Measurements from ENCODE around the gene LRATD1. TPM values are rescaled to one million over a fixed set of nuclear protein-coding genes. Genes with fewer than 3 reads are reported as not detected.

Gene LRATD1
- total RNA-seq, 1 donor from 2014 or later, result 3.1 TPM

DNA sequence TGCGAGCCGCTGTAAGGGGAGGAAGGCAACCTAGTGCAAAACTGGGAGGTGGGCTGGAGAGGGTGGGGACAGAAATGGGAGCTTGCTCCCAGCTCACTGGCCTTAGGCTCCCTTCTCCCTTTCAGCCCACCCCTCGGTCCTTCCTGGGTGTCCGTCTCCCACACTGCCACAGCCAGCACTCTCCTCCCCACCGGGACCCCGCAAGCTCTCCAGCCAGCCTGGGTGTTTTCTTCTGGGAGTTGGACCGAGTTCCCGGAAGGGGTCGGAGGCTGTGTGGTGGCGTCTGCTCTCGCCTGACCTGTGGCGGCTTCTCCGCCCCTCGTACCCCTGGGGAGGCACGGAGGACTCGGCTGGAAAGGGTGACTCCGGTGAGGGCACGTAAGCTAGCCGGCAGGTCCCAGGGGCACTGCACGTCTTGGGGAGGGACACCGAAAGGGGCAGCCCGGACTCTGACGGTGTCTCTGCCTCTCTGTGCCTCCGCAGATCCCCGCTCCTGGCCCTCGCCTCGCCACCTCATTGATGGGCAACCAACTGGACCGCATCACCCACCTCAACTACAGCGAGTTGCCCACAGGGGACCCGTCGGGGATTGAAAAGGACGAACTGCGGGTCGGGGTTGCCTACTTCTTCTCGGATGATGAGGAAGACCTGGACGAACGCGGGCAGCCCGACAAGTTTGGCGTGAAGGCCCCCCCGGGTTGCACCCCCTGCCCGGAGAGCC lies 1.1 kb downstream of the LRATD1 start:
- DNase-seq, result peak; percentile 15
- Histone ChIP-seq H3K27me3 (ENCODE audit: low read depth) (peaks cover 91% of the 10 kb centered on the region), H3K4me3 (peak overlapping the region; percentile 73), H3K36me3 (no peaks in the 10 kb centered on the region), H3K27ac (replicated peaks) (no peak overlapping the region), H3K9me3 (replicated peaks) (no peaks in the 10 kb centered on the region), H3K4me1 (peaks cover 43% of the 10 kb centered on the region)
- intact Hi-C loops (cut with micrococcal nuclease), result no loop called here
- TF ChIP-seq, protein P1, sequence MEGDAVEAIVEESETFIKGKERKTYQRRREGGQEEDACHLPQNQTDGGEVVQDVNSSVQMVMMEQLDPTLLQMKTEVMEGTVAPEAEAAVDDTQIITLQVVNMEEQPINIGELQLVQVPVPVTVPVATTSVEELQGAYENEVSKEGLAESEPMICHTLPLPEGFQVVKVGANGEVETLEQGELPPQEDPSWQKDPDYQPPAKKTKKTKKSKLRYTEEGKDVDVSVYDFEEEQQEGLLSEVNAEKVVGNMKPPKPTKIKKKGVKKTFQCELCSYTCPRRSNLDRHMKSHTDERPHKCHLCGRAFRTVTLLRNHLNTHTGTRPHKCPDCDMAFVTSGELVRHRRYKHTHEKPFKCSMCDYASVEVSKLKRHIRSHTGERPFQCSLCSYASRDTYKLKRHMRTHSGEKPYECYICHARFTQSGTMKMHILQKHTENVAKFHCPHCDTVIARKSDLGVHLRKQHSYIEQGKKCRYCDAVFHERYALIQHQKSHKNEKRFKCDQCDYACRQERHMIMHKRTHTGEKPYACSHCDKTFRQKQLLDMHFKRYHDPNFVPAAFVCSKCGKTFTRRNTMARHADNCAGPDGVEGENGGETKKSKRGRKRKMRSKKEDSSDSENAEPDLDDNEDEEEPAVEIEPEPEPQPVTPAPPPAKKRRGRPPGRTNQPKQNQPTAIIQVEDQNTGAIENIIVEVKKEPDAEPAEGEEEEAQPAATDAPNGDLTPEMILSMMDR (IDR thresholded peaks at IDR 0.05; ENCODE audit: borderline replicate concordance), result no peak

DNA sequence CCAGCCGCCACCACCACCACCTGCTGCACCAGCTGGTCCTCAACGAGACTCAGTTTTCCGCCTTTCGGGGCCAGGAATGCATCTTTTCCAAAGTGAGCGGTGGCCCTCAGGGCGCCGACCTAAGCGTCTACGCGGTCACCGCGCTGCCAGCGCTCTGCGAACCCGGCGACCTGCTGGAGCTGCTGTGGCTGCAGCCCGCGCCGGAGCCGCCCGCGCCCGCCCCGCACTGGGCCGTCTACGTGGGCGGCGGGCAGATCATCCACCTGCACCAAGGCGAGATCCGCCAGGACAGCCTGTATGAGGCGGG lies 1.6 kb downstream of the LRATD1 start:
- intact Hi-C loops (cut with micrococcal nuclease), result no loop called here

DNA sequence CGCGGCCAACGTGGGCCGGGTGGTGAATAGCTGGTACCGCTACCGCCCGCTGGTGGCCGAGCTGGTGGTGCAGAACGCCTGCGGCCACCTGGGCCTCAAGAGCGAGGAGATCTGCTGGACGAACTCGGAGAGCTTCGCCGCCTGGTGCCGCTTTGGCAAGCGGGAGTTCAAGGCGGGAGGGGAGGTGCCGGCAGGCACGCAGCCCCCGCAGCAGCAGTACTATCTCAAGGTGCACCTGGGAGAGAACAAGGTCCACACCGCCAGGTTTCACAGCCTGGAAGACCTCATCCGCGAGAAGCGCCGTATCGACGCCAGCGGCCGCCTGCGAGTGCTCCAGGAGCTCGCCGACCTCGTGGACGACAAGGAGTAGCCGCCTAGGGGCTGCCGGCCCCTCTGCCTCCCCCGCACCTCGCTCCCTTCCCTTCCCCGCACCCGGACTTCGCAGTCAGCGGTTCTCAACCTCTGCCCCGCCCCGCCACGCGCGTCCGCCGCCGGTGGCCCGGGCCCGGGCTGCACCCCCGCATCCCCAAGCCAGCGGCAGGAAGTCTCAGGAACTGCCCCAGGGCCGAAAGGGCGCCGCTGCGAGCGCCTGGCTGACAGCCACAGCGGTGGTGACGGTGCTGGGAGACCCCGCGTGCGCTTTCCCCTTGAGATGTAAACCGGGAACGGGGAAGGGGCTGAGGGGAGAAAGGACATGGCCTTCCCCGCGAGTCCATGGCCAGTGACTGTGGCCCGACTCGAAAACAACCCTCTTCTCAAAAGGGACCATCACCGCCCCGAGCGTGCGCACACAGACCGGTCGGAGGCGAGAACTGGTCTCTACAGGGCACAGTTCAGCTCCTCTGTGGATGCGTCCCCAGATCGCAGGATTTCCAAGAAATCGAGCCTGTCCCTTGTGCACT lies 2.2 kb downstream of the LRATD1 start:
- peak overlapping the region; percentile 81 for H3K27ac ChIP-seq (replicated peaks)
- intact Hi-C loops (cut with micrococcal nuclease), result no loop called here
- DNase-seq, result peak; percentile 73

More for the DNA sequence above, 1.6 kb downstream of the LRATD1 start:
- DNase-seq, result no peak
- Histone ChIP-seq H3K4me3 (peak overlapping the region; percentile 73), H3K36me3 (no peaks in the 10 kb centered on the region), H3K4me1 (peaks cover 43% of the 10 kb centered on the region), H3K27ac (replicated peaks) (peak overlapping the region; percentile 81), H3K9me3 (replicated peaks) (no peaks in the 10 kb centered on the region), H3K27me3 (ENCODE audit: low read depth) (peaks cover 88% of the 10 kb centered on the region)
- TF ChIP-seq, protein P1 (IDR thresholded peaks at IDR 0.05; ENCODE audit: borderline replicate concordance), result no peak

DNA sequence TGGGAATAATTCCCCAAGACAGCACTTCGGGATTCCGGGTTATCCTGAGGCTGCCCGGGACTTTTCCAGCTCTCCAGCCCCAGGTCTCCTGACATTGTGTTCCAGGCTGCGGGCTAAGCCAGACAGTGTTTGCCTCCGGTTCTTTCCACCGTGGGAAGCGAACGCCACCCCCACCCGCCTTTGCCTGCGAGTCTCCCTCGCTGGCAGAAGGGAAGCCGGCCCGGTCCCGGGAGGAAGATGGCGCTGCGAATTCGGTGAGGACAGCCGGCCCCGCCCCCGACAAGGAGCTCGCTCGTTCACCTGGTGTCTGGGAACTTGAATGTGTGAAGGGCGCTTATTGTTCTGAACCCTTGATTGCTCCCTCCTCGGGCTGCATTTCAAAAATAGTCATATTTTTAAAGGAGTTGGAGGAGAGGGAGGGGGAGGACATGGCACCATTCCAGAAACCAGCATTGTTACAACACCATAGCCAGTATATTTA lies 2.9 kb downstream of the LRATD1 start:
- Histone ChIP-seq H3K27me3 (ENCODE audit: low read depth) (peaks cover 75% of the 10 kb centered on the region), H3K27ac (replicated peaks) (peak overlapping the region; percentile 81)
- TF ChIP-seq, protein P1 (IDR thresholded peaks at IDR 0.05; ENCODE audit: borderline replicate concordance), result no peak

More for the DNA sequence above, 2.2 kb downstream of the LRATD1 start:
- H3K4me1 ChIP-seq, result peaks cover 43% of the 10 kb centered on the region
- peaks cover 82% of the 10 kb centered on the region for H3K27me3 ChIP-seq (ENCODE audit: low read depth)
- TF ChIP-seq, protein P1 (IDR thresholded peaks at IDR 0.05; ENCODE audit: borderline replicate concordance), result peak; percentile 74
- H3K36me3 ChIP-seq, result no peaks in the 10 kb centered on the region
- peak overlapping the region; percentile 73 for H3K4me3 ChIP-seq
- H3K9me3 ChIP-seq (replicated peaks), result no peaks in the 10 kb centered on the region

DNA sequence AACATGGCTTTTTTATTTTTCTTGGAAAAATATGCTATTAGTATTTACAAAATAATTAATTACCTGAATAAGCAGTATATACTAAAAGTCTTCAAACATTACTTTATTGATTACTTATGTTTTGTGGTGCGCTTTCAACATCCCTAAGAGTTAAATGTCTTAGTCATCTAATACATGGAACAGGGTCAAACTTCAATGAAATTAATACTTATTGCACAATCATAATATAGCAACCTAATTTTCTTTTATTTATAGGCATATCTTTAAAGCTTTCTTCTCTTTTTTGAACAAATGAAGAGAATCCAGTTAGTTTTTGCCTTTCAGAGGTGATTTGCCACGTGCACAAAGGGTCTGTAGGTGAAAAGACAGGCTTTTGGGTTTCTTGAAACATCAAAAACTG lies 6.0 kb downstream of the LRATD1 start:
- no peak overlapping the region for H3K27ac ChIP-seq (replicated peaks)
- intact Hi-C loops (cut with micrococcal nuclease), result no loop called here

More for the DNA sequence above, 2.9 kb downstream of the LRATD1 start:
- peaks cover 43% of the 10 kb centered on the region for H3K4me1 ChIP-seq
- H3K36me3 ChIP-seq, result no peaks in the 10 kb centered on the region
- H3K9me3 ChIP-seq (replicated peaks), result no peaks in the 10 kb centered on the region
- intact Hi-C loops (cut with micrococcal nuclease), result no loop called here
- peak; percentile 70 for DNase-seq
- peak overlapping the region; percentile 73 for H3K4me3 ChIP-seq

More for the DNA sequence above, 6.0 kb downstream of the LRATD1 start:
- Histone ChIP-seq H3K9me3 (replicated peaks) (no peaks in the 10 kb centered on the region), H3K4me3 (no peak overlapping the region), H3K4me1 (peaks cover 27% of the 10 kb centered on the region), H3K27me3 (ENCODE audit: low read depth) (peaks cover 45% of the 10 kb centered on the region), H3K36me3 (no peaks in the 10 kb centered on the region)
- DNase-seq, result no peak
- TF ChIP-seq, protein P1 (IDR thresholded peaks at IDR 0.05; ENCODE audit: borderline replicate concordance), result no peak

All from left ventricle myocardium inferior (tissue), 1 donor.